HCT116 (cell line): Measurements from ENCODE around the gene CTRB2. TPM values are rescaled to one million over a fixed set of nuclear protein-coding genes. Genes with fewer than 3 reads are reported as not detected.

Experiments used
- ATAC-seq: fragments of 200-7000 bp; cut with Tn5 transposase; 2 replicates; pipeline ENCODE4 v1.9.1; 2020; ENCODE audit warnings: mild to moderate bottlenecking, moderate library complexity
- BruUV-seq: library from RNA; stranded (reverse); fragments of 400-500 nt; replicated peaks from 2 replicates; lab custom pipeline; 2021; lab: Mats Ljungman, UMichigan
- CTCF ChIA-PET: fragments of 300-600 bp; sonication (Branson Sonifier 250); formaldehyde crosslinking; loops from one replicate; lab custom pipeline; 2021; ENCODE audit warnings: antibody characterized with exemption; lab: Charles Lee
- POLR2A ChIA-PET: fragments of 300-600, 350-600 bp; sonication (Branson Sonifier 250); formaldehyde crosslinking; loops from one replicate; lab custom pipeline; 2021; ENCODE audit warnings: antibody characterized with exemption; lab: Charles Lee
- RAD21 ChIA-PET, 2 experiments: fragments of 300-600 bp; sonication (Branson Sonifier 250); formaldehyde crosslinking; loops; one replicate each; lab custom pipeline; 2023; ENCODE audit warnings: low total read pairs in 2 of 2; ENCODE audit not compliant: uncharacterized antibody in 2 of 2, unreplicated experiment in 2 of 2, low non-redundant PET in 1 of 2; lab: Charles Lee
- DNase-seq: peaks from one replicate; pipeline ENCODE4 v3.0.0-alpha.2; 2010; ENCODE audit warnings: low read depth, low spot score
- H2AFZ ChIP-seq: fragments of 200-600 bp; shearing (Covaris generic), sonication (generic); 2 replicates; pipeline ENCODE4 v1.6.1; 2017; ENCODE audit warnings: low read depth, mixed run types, mixed read lengths, antibody characterized with exemption, low read length; ENCODE audit not compliant: poor library complexity, severe bottlenecking
- H3K27ac ChIP-seq: 2 replicates; pipeline ENCODE4 v1.5.1; 2012; ENCODE audit warnings: low read depth, low read length
- H3K27me3 ChIP-seq: fragments of 200-600 bp; sonication (generic); 2 replicates; pipeline ENCODE4 v1.6.1; 2016; ENCODE audit warnings: mixed run types, low read length, mixed read lengths; ENCODE audit not compliant: insufficient read depth
- H3K36me3 ChIP-seq, 2 experiments: fragments of 200-500 bp in 1 of 2; fragments of 200-600 bp in 1 of 2; sonication (Bioruptor generic) in 1 of 2; sonication (generic) in 1 of 2; 2 replicates each; pipeline versions ENCODE4 v1.5.1 to v1.6.1; 2014 to 2016; ENCODE audit warnings: low read length in 2 of 2, inconsistent platforms in 1 of 2, mixed read lengths in 1 of 2, mixed run types in 1 of 2; ENCODE audit not compliant: insufficient read depth in 2 of 2, control insufficient read depth in 1 of 2
- H3K4me1 ChIP-seq, 2 experiments: fragments of 200-600 bp in 1 of 2; sonication (generic) in 1 of 2; 2 replicates each; pipeline versions ENCODE4 v1.5.1 to v1.6.1; 2012 to 2017; ENCODE audit warnings: low read length in 2 of 2, inconsistent platforms in 1 of 2, mild to moderate bottlenecking in 1 of 2, mixed read lengths in 1 of 2, mixed run types in 1 of 2, moderate library complexity in 1 of 2; ENCODE audit not compliant: insufficient read depth in 2 of 2, control insufficient read depth in 1 of 2
- H3K4me2 ChIP-seq: fragments of 200-600 bp; sonication (generic); 2 replicates; pipeline ENCODE4 v1.6.1; 2017; ENCODE audit warnings: mixed run types, low read length, mixed read lengths
- H3K4me3 ChIP-seq, 2 experiments: fragments of 200-600 bp in 1 of 2; sonication (generic) in 1 of 2; replicated peaks in 1 of 2; 2 replicates each; pipeline ENCODE4 v1.5.1; 2011 to 2016; ENCODE audit warnings: low read length in 2 of 2, control low read depth in 1 of 2, low read depth in 1 of 2, mild to moderate bottlenecking in 1 of 2, mixed read lengths in 1 of 2, mixed run types in 1 of 2
- H3K79me2 ChIP-seq: fragments of 200-600 bp; sonication (generic); 2 replicates; pipeline ENCODE4 v1.6.1; 2017; ENCODE audit warnings: mild to moderate bottlenecking, mixed run types, low read length, moderate library complexity, mixed read lengths; ENCODE audit not compliant: insufficient read depth
- H3K9ac ChIP-seq: fragments of 200-600 bp; sonication (generic); 2 replicates; pipeline ENCODE4 v1.6.1; 2016; ENCODE audit warnings: low read length, mixed read lengths
- H3K9me2 ChIP-seq: fragments of 200-600 bp; sonication (generic), shearing (Covaris generic); 2 replicates; pipeline ENCODE4 v1.6.1; 2017; ENCODE audit warnings: mixed run types, mild to moderate bottlenecking, moderate library complexity; ENCODE audit not compliant: insufficient read depth
- H3K9me3 ChIP-seq, 2 experiments: fragments of 200-500 bp in 1 of 2; fragments of 200-600 bp in 1 of 2; sonication (Bioruptor generic) in 1 of 2; sonication (generic) in 1 of 2; 2 replicates each; pipeline ENCODE4 v1.6.1; 2014 to 2017; ENCODE audit warnings: low read length in 2 of 2, mixed read lengths in 2 of 2, inconsistent platforms in 1 of 2, low read depth in 1 of 2, mild to moderate bottlenecking in 1 of 2, mixed run types in 1 of 2, moderate library complexity in 1 of 2; ENCODE audit not compliant: control insufficient read depth in 1 of 2, insufficient read depth in 1 of 2
- H4K20me1 ChIP-seq: fragments of 200-600 bp; sonication (generic), shearing (Covaris generic); 2 replicates; pipeline ENCODE4 v1.6.1; 2017; ENCODE audit warnings: mixed run types, mild to moderate bottlenecking, moderate library complexity; ENCODE audit not compliant: insufficient read depth
- CEBPB ChIP-seq: IDR thresholded peaks from 2 replicates; pipeline ENCODE4 v1.6.1; 2012; ENCODE audit warnings: low read depth
- EGR1 ChIP-seq: IDR thresholded peaks from 2 replicates; pipeline ENCODE4 v1.6.1; 2012; ENCODE audit warnings: low read depth
- ELF1 ChIP-seq: IDR thresholded peaks from 2 replicates; pipeline ENCODE4 v1.6.1; 2012; ENCODE audit warnings: low read depth, borderline replicate concordance
- EZH2 ChIP-seq: fragments of 200-600 bp; sonication (generic); IDR thresholded peaks from 2 replicates; pipeline ENCODE4 v1.6.1; 2017; ENCODE audit warnings: antibody characterized with exemption, mixed run types
- JUND ChIP-seq: IDR thresholded peaks from 2 replicates; pipeline ENCODE4 v1.6.1; 2012
- POLR2A ChIP-seq: IDR thresholded peaks from 2 replicates; pipeline ENCODE4 v1.7.0; 2011; ENCODE audit warnings: borderline replicate concordance; ENCODE audit not compliant: insufficient read depth, insufficient read length; ENCODE audit errors: extremely low read depth
- POLR2AphosphoS5 ChIP-seq: IDR thresholded peaks from 2 replicates; pipeline ENCODE4 v1.6.1; 2011; ENCODE audit warnings: mild to moderate bottlenecking, low read depth, low read length, moderate library complexity
- RAD21 ChIP-seq: IDR thresholded peaks from 2 replicates; pipeline ENCODE4 v1.6.1; 2012; ENCODE audit warnings: low read depth, mild to moderate bottlenecking
- SIN3A ChIP-seq: IDR thresholded peaks from 2 replicates; pipeline ENCODE4 v1.6.1; 2012; ENCODE audit warnings: low read depth
- SP1 ChIP-seq: IDR thresholded peaks from 2 replicates; pipeline ENCODE4 v1.6.1; 2012; ENCODE audit warnings: low read depth
- SRF ChIP-seq: IDR thresholded peaks from 2 replicates; pipeline ENCODE4 v1.6.1; 2012; ENCODE audit warnings: low read depth
- TCF7L2 ChIP-seq: IDR thresholded peaks from 2 replicates; pipeline ENCODE4 v1.7.0; 2011; ENCODE audit warnings: borderline replicate concordance, inconsistent platforms; ENCODE audit not compliant: insufficient read depth, insufficient read length; ENCODE audit errors: extremely low read depth
- YY1 ChIP-seq: IDR thresholded peaks from 2 replicates; pipeline ENCODE4 v1.6.1; 2011; ENCODE audit warnings: low read length, low read depth, moderate library complexity, mild to moderate bottlenecking; ENCODE audit not compliant: insufficient replicate concordance; ENCODE audit errors: extremely low read depth
- intact Hi-C: fragments of 100-400 bp; cut with micrococcal nuclease; formaldehyde crosslinking; loops from 2 replicates; pipeline ENCODE4 v1.10.0; 2022
- total RNA-seq: library from RNA; stranded (reverse); gene quantifications from one replicate; pipeline ENCODE4 v1.2.1, GENCODE V29; 2021; ENCODE audit not compliant: unreplicated experiment
- TF ChIP-seq, protein P1 (sequence below): IDR thresholded peaks from 2 replicates; pipeline ENCODE4 v1.6.1; 2011; ENCODE audit warnings: mild to moderate bottlenecking, low read length, moderate library complexity; ENCODE audit not compliant: insufficient replicate concordance; ENCODE audit errors: extremely low read depth
- TF ChIP-seq, protein P2 (sequence below), 3 experiments: fragments of 200-600 bp in 1 of 3; sonication (generic) in 1 of 3; IDR thresholded peaks in 2 of 3; conservative IDR thresholded peaks in 1 of 3; 2 replicates each; pipeline ENCODE4 v1.5.1; 2012 to 2017; ENCODE audit warnings: low read depth in 2 of 3, low read length in 2 of 3, antibody characterized with exemption in 1 of 3, borderline replicate concordance in 1 of 3, control low read depth in 1 of 3, mild to moderate bottlenecking in 1 of 3, mixed read lengths in 1 of 3, mixed run types in 1 of 3, moderate library complexity in 1 of 3; ENCODE audit not compliant: insufficient read depth in 1 of 3
- TF ChIP-seq, protein P3 (sequence below): IDR thresholded peaks from 2 replicates; pipeline ENCODE4 v1.6.1; 2012
- TF ChIP-seq, protein P4 (sequence below): IDR thresholded peaks from 2 replicates; pipeline ENCODE4 v1.6.1; 2012; ENCODE audit warnings: low read depth

The CTRB2 gene
- total RNA-seq, 1 experiment from 2014 or later, result 10.0 TPM

DNA sequence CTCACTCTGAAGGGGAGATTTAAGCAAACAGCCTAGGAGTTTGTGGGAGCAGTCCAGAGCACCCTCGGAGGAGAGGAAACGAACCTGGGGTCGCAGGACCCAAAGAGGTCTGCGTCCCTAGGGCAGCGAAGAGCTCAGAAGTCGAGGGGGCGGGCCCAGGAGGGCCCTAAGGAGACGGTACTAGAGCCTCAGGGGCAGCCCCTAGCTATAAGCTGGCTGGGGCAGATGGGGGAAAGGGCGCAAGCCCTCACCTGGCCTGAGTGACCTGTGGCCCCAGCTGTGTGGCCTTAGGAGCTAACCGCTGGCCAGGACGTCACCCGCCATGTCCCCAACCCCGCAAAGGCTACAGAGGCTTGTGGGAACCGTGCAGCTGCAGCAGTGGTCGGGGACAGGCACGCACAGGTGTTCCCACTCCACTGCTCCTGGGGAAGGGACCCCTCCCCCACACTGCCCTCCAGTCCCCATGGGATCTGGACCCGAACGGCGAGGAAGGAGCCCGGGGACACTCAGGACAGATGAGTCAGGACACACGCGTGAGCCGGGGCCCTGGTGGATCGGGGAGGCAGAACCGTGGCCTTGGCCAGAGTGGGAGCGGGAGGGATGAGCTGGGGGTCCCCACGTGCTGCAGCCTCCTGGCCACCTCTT, 2.0 kb upstream of the CTRB2 start:
- no peak overlapping the region for H2AFZ ChIP-seq
- H3K9ac ChIP-seq, result no peak overlapping the region
- H3K4me1 ChIP-seq, result no peaks in the 10 kb centered on the region
- CTCF ChIA-PET, result interaction anchor here (1.0 kb wide), 1 partner anchor 10 kb away, joined by 3 read pairs; no protein-coding TSS in a partner anchor
- no peaks in the 10 kb centered on the region for H4K20me1 ChIP-seq
- no peak for ATAC-seq
- H3K36me3 ChIP-seq, result no peaks in the 10 kb centered on the region
- TF ChIP-seq, protein P1, sequence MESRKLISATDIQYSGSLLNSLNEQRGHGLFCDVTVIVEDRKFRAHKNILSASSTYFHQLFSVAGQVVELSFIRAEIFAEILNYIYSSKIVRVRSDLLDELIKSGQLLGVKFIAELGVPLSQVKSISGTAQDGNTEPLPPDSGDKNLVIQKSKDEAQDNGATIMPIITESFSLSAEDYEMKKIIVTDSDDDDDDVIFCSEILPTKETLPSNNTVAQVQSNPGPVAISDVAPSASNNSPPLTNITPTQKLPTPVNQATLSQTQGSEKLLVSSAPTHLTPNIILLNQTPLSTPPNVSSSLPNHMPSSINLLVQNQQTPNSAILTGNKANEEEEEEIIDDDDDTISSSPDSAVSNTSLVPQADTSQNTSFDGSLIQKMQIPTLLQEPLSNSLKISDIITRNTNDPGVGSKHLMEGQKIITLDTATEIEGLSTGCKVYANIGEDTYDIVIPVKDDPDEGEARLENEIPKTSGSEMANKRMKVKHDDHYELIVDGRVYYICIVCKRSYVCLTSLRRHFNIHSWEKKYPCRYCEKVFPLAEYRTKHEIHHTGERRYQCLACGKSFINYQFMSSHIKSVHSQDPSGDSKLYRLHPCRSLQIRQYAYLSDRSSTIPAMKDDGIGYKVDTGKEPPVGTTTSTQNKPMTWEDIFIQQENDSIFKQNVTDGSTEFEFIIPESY, result no peak
- no peak for TF ChIP-seq POLR2A
- TF ChIP-seq YY1, result no peak
- no peak for TF ChIP-seq EGR1
- TF ChIP-seq RAD21, result no peak
- TF ChIP-seq, protein P2, sequence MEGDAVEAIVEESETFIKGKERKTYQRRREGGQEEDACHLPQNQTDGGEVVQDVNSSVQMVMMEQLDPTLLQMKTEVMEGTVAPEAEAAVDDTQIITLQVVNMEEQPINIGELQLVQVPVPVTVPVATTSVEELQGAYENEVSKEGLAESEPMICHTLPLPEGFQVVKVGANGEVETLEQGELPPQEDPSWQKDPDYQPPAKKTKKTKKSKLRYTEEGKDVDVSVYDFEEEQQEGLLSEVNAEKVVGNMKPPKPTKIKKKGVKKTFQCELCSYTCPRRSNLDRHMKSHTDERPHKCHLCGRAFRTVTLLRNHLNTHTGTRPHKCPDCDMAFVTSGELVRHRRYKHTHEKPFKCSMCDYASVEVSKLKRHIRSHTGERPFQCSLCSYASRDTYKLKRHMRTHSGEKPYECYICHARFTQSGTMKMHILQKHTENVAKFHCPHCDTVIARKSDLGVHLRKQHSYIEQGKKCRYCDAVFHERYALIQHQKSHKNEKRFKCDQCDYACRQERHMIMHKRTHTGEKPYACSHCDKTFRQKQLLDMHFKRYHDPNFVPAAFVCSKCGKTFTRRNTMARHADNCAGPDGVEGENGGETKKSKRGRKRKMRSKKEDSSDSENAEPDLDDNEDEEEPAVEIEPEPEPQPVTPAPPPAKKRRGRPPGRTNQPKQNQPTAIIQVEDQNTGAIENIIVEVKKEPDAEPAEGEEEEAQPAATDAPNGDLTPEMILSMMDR (IDR thresholded peaks at IDR 0.05 in 2 of 3, conservative IDR thresholded peaks at IDR 0.05 in 1 of 3; ENCODE audit: borderline replicate concordance in 1 of 3, insufficient read depth in 1 of 3, low read depth in 2 of 3, low read length in 2 of 3), result no peak
- no peak for TF ChIP-seq TCF7L2
- TF ChIP-seq SP1, result no peak
- TF ChIP-seq, protein P3, sequence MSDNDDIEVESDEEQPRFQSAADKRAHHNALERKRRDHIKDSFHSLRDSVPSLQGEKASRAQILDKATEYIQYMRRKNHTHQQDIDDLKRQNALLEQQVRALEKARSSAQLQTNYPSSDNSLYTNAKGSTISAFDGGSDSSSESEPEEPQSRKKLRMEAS, result no peak
- TF ChIP-seq POLR2AphosphoS5, result no peak
- no peak for TF ChIP-seq ELF1
- no peak for TF ChIP-seq EZH2
- no peak for TF ChIP-seq SRF
- no peak for TF ChIP-seq CEBPB
- TF ChIP-seq JUND, result no peak
- TF ChIP-seq, protein P4, sequence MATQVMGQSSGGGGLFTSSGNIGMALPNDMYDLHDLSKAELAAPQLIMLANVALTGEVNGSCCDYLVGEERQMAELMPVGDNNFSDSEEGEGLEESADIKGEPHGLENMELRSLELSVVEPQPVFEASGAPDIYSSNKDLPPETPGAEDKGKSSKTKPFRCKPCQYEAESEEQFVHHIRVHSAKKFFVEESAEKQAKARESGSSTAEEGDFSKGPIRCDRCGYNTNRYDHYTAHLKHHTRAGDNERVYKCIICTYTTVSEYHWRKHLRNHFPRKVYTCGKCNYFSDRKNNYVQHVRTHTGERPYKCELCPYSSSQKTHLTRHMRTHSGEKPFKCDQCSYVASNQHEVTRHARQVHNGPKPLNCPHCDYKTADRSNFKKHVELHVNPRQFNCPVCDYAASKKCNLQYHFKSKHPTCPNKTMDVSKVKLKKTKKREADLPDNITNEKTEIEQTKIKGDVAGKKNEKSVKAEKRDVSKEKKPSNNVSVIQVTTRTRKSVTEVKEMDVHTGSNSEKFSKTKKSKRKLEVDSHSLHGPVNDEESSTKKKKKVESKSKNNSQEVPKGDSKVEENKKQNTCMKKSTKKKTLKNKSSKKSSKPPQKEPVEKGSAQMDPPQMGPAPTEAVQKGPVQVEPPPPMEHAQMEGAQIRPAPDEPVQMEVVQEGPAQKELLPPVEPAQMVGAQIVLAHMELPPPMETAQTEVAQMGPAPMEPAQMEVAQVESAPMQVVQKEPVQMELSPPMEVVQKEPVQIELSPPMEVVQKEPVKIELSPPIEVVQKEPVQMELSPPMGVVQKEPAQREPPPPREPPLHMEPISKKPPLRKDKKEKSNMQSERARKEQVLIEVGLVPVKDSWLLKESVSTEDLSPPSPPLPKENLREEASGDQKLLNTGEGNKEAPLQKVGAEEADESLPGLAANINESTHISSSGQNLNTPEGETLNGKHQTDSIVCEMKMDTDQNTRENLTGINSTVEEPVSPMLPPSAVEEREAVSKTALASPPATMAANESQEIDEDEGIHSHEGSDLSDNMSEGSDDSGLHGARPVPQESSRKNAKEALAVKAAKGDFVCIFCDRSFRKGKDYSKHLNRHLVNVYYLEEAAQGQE, result no peak
- no peak for TF ChIP-seq SIN3A
- no peak overlapping the region for H3K27ac ChIP-seq
- POLR2A ChIA-PET, result no interaction called here
- BruUV-seq, result no TSS peak
- H3K4me2 ChIP-seq, result no peak overlapping the region
- RAD21 ChIA-PET, result no interaction called here
- H3K79me2 ChIP-seq, result no peaks in the 10 kb centered on the region
- no peaks in the 10 kb centered on the region for H3K27me3 ChIP-seq
- intact Hi-C loops, result no loop called here
- no peak overlapping the region for H3K4me3 ChIP-seq
- H3K9me2 ChIP-seq, result no peaks in the 10 kb centered on the region
- no peaks in the 10 kb centered on the region for H3K9me3 ChIP-seq
- DNase-seq, result no peak
